PFSK-1 (cell line): ENCODE measurements around the gene CTSH.

ENCODE experiments used
- FOXP2 ChIP-seq: optimal IDR thresholded peaks from 2 replicates; pipeline ENCODE3; 2011; ENCODE audit warnings: borderline replicate concordance, control low read depth, inconsistent platforms; ENCODE audit not compliant: insufficient read depth; ENCODE audit errors: extremely low read length, extremely low read depth
- POLR2AphosphoS5 ChIP-seq: IDR thresholded peaks from 2 replicates; pipeline ENCODE4 v1.6.1; 2012; ENCODE audit warnings: low read depth, mild to moderate bottlenecking, control low read depth, low read length, moderate library complexity
- SIN3A ChIP-seq: IDR thresholded peaks from 2 replicates; pipeline ENCODE4 v1.6.1; 2012; ENCODE audit warnings: mild to moderate bottlenecking, low read length, moderate library complexity, borderline replicate concordance; ENCODE audit not compliant: insufficient read depth
- TAF1 ChIP-seq: IDR thresholded peaks from 2 replicates; pipeline ENCODE4 v1.6.1; 2012; ENCODE audit warnings: low read length, control low read depth, borderline replicate concordance; ENCODE audit not compliant: insufficient read depth
- TF ChIP-seq, protein P1 (sequence below), 2 experiments: IDR thresholded peaks; 2 replicates each; pipeline versions ENCODE4 v1.6.1 to v1.8.0; 2011 to 2012; ENCODE audit warnings: low read depth in 2 of 2, low read length in 2 of 2, control low read depth in 1 of 2, inconsistent platforms in 1 of 2, mild to moderate bottlenecking in 1 of 2, moderate library complexity in 1 of 2; ENCODE audit not compliant: insufficient read depth in 1 of 2

The CTSH gene

GRCh38 chr15:78875107-78875914, 69.5 kb downstream of the CTSH start:
- TF ChIP-seq SIN3A (no peak), POLR2AphosphoS5 (no peak), TAF1 (no peak), FOXP2 (no peak)
- TF ChIP-seq, protein P1, sequence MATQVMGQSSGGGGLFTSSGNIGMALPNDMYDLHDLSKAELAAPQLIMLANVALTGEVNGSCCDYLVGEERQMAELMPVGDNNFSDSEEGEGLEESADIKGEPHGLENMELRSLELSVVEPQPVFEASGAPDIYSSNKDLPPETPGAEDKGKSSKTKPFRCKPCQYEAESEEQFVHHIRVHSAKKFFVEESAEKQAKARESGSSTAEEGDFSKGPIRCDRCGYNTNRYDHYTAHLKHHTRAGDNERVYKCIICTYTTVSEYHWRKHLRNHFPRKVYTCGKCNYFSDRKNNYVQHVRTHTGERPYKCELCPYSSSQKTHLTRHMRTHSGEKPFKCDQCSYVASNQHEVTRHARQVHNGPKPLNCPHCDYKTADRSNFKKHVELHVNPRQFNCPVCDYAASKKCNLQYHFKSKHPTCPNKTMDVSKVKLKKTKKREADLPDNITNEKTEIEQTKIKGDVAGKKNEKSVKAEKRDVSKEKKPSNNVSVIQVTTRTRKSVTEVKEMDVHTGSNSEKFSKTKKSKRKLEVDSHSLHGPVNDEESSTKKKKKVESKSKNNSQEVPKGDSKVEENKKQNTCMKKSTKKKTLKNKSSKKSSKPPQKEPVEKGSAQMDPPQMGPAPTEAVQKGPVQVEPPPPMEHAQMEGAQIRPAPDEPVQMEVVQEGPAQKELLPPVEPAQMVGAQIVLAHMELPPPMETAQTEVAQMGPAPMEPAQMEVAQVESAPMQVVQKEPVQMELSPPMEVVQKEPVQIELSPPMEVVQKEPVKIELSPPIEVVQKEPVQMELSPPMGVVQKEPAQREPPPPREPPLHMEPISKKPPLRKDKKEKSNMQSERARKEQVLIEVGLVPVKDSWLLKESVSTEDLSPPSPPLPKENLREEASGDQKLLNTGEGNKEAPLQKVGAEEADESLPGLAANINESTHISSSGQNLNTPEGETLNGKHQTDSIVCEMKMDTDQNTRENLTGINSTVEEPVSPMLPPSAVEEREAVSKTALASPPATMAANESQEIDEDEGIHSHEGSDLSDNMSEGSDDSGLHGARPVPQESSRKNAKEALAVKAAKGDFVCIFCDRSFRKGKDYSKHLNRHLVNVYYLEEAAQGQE (IDR thresholded peaks at IDR 0.05; ENCODE audit: insufficient read depth in 1 of 2, low read depth in 2 of 2, low read length in 2 of 2) = no peak

GRCh38 chr15:78873793-78874765, 70.8 kb downstream of the CTSH start:
- TF ChIP-seq, protein P1 (IDR thresholded peaks at IDR 0.05; ENCODE audit: insufficient read depth in 1 of 2, low read depth in 2 of 2, low read length in 2 of 2) = no peak
- peak; percentile 33; the same call in 1 of the 2 replicates for TF ChIP-seq SIN3A
- TF ChIP-seq TAF1 = no peak
- no peak; the same call in 1 of the 2 replicates for TF ChIP-seq POLR2AphosphoS5

DNA sequence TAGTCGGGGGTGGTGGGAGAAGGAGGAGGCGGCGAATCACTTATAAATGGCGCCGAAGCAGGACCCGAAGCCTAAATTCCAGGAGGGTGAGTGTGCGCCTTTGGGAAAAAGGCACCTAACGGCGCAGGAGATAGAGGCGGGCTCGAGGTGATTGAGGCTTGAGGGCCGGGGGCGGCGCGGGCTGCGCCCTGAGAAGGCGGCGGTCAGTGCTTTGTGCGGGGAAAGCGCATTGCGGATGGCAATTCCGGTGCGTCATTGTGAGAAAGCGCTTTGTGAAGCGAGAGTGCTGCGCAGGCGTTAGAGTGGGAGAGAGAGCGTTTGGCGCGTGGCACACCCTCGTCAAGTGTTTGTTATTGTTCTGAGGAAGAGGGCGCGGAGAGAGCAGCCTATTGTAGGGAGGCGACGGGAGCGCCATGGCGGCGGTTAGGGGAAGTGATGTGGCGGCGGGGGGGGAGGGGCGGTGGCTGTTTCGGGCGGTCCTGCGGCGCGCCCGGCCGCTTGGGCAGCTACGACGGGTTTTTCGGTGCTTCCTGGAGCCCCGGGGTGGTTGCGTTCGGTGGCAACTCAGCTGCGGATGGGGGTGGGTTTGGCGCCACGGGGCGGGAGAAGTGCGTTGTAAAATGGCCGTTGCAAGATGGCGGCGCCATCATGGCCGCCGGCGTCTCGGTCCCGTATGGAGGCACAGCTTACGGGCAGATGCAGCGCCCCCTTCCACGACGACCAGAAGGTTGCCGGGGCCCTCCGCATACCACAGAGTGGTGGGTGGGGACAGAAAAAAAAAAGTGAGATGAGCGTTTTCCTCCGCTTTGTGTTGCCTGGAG, 71.7 kb downstream of the CTSH start:
- TF ChIP-seq, protein P1 (IDR thresholded peaks at IDR 0.05; ENCODE audit: insufficient read depth in 1 of 2, low read depth in 2 of 2, low read length in 2 of 2) = peak in 1 of 2 experiments; percentile 10; a peak in 1 of 4 replicates
- peak; percentile 83 for TF ChIP-seq FOXP2
- peak; percentile 51; the same call in 1 of the 2 replicates for TF ChIP-seq SIN3A
- TF ChIP-seq POLR2AphosphoS5 = no peak
- TF ChIP-seq TAF1 = peak; percentile 95

DNA sequence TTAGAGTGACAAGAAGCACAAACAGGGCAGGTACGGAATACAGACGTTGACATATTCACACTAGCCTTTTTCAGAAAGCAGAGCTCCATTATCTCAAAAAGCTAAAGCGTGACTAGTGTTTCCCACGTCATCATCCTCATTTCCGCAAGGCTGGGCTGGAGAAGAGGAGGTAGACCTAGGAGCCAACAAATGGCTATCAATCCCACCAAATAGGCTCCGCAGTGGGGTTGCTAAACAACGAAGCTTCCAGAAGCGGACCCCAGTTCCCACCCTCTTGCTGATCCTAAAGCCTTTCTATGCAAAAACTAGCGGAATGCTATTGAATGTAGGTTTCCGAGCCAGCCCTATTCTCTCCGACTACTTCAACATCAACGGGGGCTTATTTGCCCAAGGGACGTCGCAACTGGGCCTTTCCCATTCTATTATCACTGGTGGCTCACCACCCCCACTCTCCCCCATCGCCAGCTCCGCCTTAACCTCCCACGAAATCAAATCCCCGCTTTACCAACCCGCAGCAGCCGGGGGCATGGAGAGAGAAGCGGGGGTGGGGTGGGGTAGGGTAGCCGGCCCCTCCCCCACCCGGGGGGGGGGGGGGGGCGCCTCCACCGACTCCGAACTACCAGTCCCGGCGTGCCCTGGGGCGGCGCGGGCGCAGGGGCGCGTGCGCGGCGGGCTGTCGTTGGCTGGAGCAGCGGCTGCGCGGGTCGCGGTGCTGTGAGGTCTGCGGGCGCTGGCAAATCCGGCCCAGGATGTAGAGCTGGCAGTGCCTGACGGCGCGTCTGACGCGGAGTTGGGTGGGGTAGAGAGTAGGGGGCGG, 72.5 kb downstream of the CTSH start, which contains the start of gene MORF4L1:
Gene MORF4L1 (plus strand): TSS at position 736 of the 817 bp plus-strand sequence. CDS start 128 bp downstream, outside the sequence.
- TF ChIP-seq, protein P1 (IDR thresholded peaks at IDR 0.05; ENCODE audit: insufficient read depth in 1 of 2, low read depth in 2 of 2, low read length in 2 of 2) = no peak
- TF ChIP-seq SIN3A (no peak), FOXP2 (peak; percentile 75), POLR2AphosphoS5 (no peak), TAF1 (0 out of 2 replicates have a peak, but pooled peaks have one; percentile 15)
